ENCODE data around the gene ISCA2. TPM values are rescaled to one million over a fixed set of nuclear protein-coding genes. Genes with fewer than 3 reads are reported as not detected.

The ISCA2 gene
- total RNA-seq, 1 experiment from 2014 or later: 37.5 TPM

GRCh38 chr14:74519316-74520074 lies 25.9 kb downstream of the ISCA2 start:
- Histone ChIP-seq H2BK5ac (ENCODE audit: insufficient read length, low read length) (no peak overlapping the region), H4K91ac (ENCODE audit: insufficient read length, low read depth, low read length) (no peak overlapping the region), H2BK12ac (ENCODE audit: insufficient read length, low read depth, low read length) (no peak overlapping the region), H3K56ac (ENCODE audit: insufficient read length, low read depth, low read length) (no peak overlapping the region), H3K23ac (ENCODE audit: insufficient read length, low read depth, low read length) (no peak overlapping the region), H2BK20ac (ENCODE audit: low read depth, low read length, poor library complexity, severe bottlenecking) (no peak overlapping the region), H3K4me1 (ENCODE audit: insufficient read depth, low read length) (no peaks in the 10 kb centered on the region), H3T11ph (ENCODE audit: low read length) (no peak overlapping the region), H2AK5ac (ENCODE audit: insufficient read length, low read length) (no peak overlapping the region), H2AFZ (ENCODE audit: low read length) (no peak overlapping the region), H3K14ac (ENCODE audit: insufficient read depth, low read length) (no peak overlapping the region), H3K23me2 (ENCODE audit: insufficient read length, low read depth, low read length, poor library complexity, severe bottlenecking) (no peaks in the 10 kb centered on the region), H4K8ac (replicated peaks; ENCODE audit: insufficient read length, low read depth, low read length) (no peak overlapping the region), H3K27me3 (ENCODE audit: insufficient read depth, low read length) (no peaks in the 10 kb centered on the region), H3K4ac (ENCODE audit: low read depth, low read length) (no peak overlapping the region), H3K18ac (ENCODE audit: insufficient read length, low read depth, low read length) (no peak overlapping the region), H3K79me2 (ENCODE audit: insufficient read depth, low read length) (no peaks in the 10 kb centered on the region), H3K9me3 (ENCODE audit: control insufficient read depth, low read depth, low read length) (no peaks in the 10 kb centered on the region), H3K9ac (ENCODE audit: extremely low read depth, insufficient read length, low read length) (no peak overlapping the region), H2BK15ac (ENCODE audit: low read depth, low read length) (no peak overlapping the region), H3K4me2 (ENCODE audit: insufficient read depth, insufficient read length, low read length) (no peak overlapping the region), H3K79me1 (ENCODE audit: insufficient read depth, low read depth, low read length, poor library complexity, severe bottlenecking) (no peaks in the 10 kb centered on the region), H4K5ac (ENCODE audit: insufficient read length, low read depth, low read length) (no peak overlapping the region), H2BK120ac (ENCODE audit: low read depth, low read length, poor library complexity, severe bottlenecking) (no peak overlapping the region), H4K20me1 (ENCODE audit: control insufficient read depth, insufficient read depth, insufficient read length) (no peaks in the 10 kb centered on the region), H3K27ac (ENCODE audit: insufficient read length, low read depth, low read length) (no peak overlapping the region)
- Mint-ChIP-seq H3K27ac (peak overlapping the region in 1 of 3 experiments; percentile 67; a peak in 1 of 7 replicates), H3K36me3 (ENCODE audit: insufficient read depth in 1 of 3, low read depth in 3 of 3) (no peaks in the 10 kb centered on the region), H3K4me1 (peaks cover 13 to 21% of the 10 kb centered on the region in 2 experiments), H3K4me3 (no peak overlapping the region), H3K9me3 (no peaks in the 10 kb centered on the region), H3K27me3 (ENCODE audit: low read depth) (peaks cover 1% of the 10 kb centered on the region; the same call in 1 of the 2 replicates)
- no peak for TF ChIP-seq CTCF (conservative IDR thresholded peaks at IDR 0.05)
- no peak for DNase-seq
- WGBS (ENCODE audit: extremely low coverage, insufficient read length, low lambda C conversion rate): no CpG with 5 or more reads among the region's 6 CpGs
